ENCODE data around the gene ARL6IP5.

Gene ARL6IP5

DNA sequence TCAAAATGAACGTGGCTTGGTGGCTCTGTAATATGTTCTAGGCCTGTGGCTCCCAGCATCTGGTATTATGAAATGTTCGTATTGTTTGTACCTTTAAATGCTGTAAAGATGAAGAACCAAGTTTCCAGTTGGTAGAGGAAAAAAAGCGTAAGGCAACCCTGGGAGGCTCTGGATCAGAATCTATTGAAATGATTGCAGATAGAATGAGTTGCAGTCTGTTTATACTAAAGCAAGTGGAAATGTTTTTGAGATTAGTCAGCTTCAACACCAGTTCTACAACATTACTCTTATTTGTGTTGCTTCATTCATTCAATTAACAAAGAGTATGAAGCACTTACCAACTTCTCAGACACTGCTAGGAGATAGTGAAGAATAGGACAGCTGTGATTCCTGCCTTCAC is 5.3 kb downstream of the ARL6IP5 start:
- TF ChIP-seq, protein P1, sequence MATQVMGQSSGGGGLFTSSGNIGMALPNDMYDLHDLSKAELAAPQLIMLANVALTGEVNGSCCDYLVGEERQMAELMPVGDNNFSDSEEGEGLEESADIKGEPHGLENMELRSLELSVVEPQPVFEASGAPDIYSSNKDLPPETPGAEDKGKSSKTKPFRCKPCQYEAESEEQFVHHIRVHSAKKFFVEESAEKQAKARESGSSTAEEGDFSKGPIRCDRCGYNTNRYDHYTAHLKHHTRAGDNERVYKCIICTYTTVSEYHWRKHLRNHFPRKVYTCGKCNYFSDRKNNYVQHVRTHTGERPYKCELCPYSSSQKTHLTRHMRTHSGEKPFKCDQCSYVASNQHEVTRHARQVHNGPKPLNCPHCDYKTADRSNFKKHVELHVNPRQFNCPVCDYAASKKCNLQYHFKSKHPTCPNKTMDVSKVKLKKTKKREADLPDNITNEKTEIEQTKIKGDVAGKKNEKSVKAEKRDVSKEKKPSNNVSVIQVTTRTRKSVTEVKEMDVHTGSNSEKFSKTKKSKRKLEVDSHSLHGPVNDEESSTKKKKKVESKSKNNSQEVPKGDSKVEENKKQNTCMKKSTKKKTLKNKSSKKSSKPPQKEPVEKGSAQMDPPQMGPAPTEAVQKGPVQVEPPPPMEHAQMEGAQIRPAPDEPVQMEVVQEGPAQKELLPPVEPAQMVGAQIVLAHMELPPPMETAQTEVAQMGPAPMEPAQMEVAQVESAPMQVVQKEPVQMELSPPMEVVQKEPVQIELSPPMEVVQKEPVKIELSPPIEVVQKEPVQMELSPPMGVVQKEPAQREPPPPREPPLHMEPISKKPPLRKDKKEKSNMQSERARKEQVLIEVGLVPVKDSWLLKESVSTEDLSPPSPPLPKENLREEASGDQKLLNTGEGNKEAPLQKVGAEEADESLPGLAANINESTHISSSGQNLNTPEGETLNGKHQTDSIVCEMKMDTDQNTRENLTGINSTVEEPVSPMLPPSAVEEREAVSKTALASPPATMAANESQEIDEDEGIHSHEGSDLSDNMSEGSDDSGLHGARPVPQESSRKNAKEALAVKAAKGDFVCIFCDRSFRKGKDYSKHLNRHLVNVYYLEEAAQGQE (IDR thresholded peaks at IDR 0.05; ENCODE audit: low read depth): no peak
- TF ChIP-seq TCF12 (IDR thresholded peaks at IDR 0.05; ENCODE audit: low read depth): no peak

GRCh38 chr3:69091389-69092029 is 6.8 kb downstream of the ARL6IP5 start:
- TF ChIP-seq NFIC (IDR thresholded peaks at IDR 0.05) (no peak), ZBTB7A (IDR thresholded peaks at IDR 0.05; ENCODE audit: low read depth) (no peak), EGR1 (IDR thresholded peaks at IDR 0.05) (no peak), EP300 (IDR thresholded peaks at IDR 0.05; ENCODE audit: borderline replicate concordance) (no peak), FOXM1 (IDR thresholded peaks at IDR 0.05; ENCODE audit: borderline replicate concordance, low read depth) (no peak)
- TF ChIP-seq, protein P1 (IDR thresholded peaks at IDR 0.05; ENCODE audit: low read depth): no peak

GRCh38 chr3:69092030-69092516 is 7.3 kb downstream of the ARL6IP5 start:
- no peak for TF ChIP-seq CREB1 (IDR thresholded peaks at IDR 0.05; ENCODE audit: low read depth)
- no peak for TF ChIP-seq RAD21 (IDR thresholded peaks at IDR 0.05; ENCODE audit: low read depth)
- TF ChIP-seq TEAD4 (IDR thresholded peaks at IDR 0.05): no peak
- TF ChIP-seq NFIC (IDR thresholded peaks at IDR 0.05): no peak
- TF ChIP-seq, protein P1 (IDR thresholded peaks at IDR 0.05; ENCODE audit: low read depth): no peak
- no peak for TF ChIP-seq USF1 (IDR thresholded peaks at IDR 0.05)
- no peak for TF ChIP-seq EP300 (IDR thresholded peaks at IDR 0.05; ENCODE audit: borderline replicate concordance)
- no peak for TF ChIP-seq ZBTB7A (IDR thresholded peaks at IDR 0.05; ENCODE audit: low read depth)
- no peak for TF ChIP-seq TAF1 (IDR thresholded peaks at IDR 0.05; ENCODE audit: low read depth)
- no peak for TF ChIP-seq CEBPB (IDR thresholded peaks at IDR 0.05)
- TF ChIP-seq, protein P2, sequence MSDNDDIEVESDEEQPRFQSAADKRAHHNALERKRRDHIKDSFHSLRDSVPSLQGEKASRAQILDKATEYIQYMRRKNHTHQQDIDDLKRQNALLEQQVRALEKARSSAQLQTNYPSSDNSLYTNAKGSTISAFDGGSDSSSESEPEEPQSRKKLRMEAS (IDR thresholded peaks at IDR 0.05): no peak

GRCh38 chr3:69094467-69095205 is 9.9 kb downstream of the ARL6IP5 start:
- TF ChIP-seq, protein P2 (IDR thresholded peaks at IDR 0.05): no peak
- TF ChIP-seq TEAD4 (IDR thresholded peaks at IDR 0.05): no peak
- TF ChIP-seq EGR1 (IDR thresholded peaks at IDR 0.05): no peak
- TF ChIP-seq EP300 (IDR thresholded peaks at IDR 0.05; ENCODE audit: borderline replicate concordance): no peak
- no peak for TF ChIP-seq TAF1 (IDR thresholded peaks at IDR 0.05; ENCODE audit: low read depth)
- TF ChIP-seq ZBTB7A (IDR thresholded peaks at IDR 0.05; ENCODE audit: low read depth): no peak
- TF ChIP-seq, protein P1 (IDR thresholded peaks at IDR 0.05; ENCODE audit: low read depth): no peak
- no peak for TF ChIP-seq CREB1 (IDR thresholded peaks at IDR 0.05; ENCODE audit: low read depth)
- no peak for TF ChIP-seq RAD21 (IDR thresholded peaks at IDR 0.05; ENCODE audit: low read depth)
- TF ChIP-seq FOXM1 (IDR thresholded peaks at IDR 0.05; ENCODE audit: borderline replicate concordance, low read depth): no peak
- no peak for TF ChIP-seq YY1 (IDR thresholded peaks at IDR 0.05; ENCODE audit: low read depth)
- no peak for TF ChIP-seq USF1 (IDR thresholded peaks at IDR 0.05)
- no peak for TF ChIP-seq CEBPB (IDR thresholded peaks at IDR 0.05)
- no peak for TF ChIP-seq NFIC (IDR thresholded peaks at IDR 0.05)
- TF ChIP-seq TCF12 (IDR thresholded peaks at IDR 0.05; ENCODE audit: low read depth): no peak

Data from Ishikawa (cell line).